Measurements from ENCODE around the gene CUX1.

GRCh38 chr7:101817471-101818286 is at the start of gene CUX1:
- TF ChIP-seq REST (IDR thresholded peaks at IDR 0.05; ENCODE audit: insufficient replicate concordance, low read depth) = no peak
- TF ChIP-seq CTCF (IDR thresholded peaks at IDR 0.05; ENCODE audit: insufficient read depth, low read length) = no peak

Measured in HL-60 (cell line).